Middle frontal gyrus (tissue), 1 donor: ENCODE measurements around the gene PRAMEF25.
"Not testable (repeated sequence)": the region's sequence is repeated elsewhere in the genome, so short reads cannot be mapped to it uniquely, and the experiment has no call there.

Experiments
- DNase-seq: peaks from one replicate; pipeline ENCODE4 v3.0.0-alpha.2; 2015; ENCODE audit warnings: low spot score; ENCODE audit errors: extremely low spot score

PRAMEF25 gene

DNA sequence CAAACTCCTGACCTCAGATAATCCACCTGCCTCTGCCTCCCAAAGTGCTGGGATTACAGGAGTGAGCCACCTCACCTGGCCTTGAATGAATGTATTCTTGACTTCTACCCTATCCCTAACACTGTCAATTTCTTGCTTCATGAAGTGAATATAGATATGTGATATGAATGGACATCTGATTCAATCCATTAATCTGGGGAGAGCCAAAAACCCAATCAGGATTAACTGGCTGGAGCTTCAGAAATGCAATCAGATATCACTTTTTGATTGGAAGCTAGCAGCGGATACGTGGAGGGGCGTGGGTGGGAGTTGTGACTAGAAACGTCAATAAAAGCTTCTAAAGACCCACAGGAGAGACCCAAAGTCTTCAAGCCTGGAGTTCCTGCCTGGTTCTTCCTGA, at the start of gene PRAMEF25:
PRAMEF25 (plus strand) TSS at position 301 of the 400 bp plus-strand sequence. CDS start 2,920 bp downstream, outside the sequence.
- not testable (repeated sequence) for DNase-seq

DNA sequence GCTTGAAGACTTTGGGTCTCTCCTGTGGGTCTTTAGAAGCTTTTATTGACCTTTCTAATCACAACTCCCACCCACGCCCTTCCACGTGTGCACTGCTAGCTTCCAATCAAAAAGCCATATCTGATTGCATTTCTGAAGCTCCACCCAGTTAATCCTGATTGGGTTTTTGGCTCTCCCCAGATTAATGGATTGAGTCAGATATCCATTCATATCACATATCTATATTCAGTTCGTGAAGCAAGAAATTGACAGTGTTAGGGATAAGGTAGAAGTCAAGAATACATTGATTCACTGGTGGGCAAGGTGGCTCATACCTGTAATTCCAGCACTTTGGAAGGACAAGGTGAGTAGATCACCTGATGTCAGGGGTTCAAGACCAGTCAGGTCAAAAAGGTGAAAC, 14.1 kb upstream of the PRAMEF25 start, which contains the start of gene PRAMEF27:
PRAMEF27 (minus strand) TSS at position 101 of the 400 bp plus-strand sequence. CDS start 2,916 bp downstream, outside the sequence.
- DNase-seq: not testable (repeated sequence)

DNA sequence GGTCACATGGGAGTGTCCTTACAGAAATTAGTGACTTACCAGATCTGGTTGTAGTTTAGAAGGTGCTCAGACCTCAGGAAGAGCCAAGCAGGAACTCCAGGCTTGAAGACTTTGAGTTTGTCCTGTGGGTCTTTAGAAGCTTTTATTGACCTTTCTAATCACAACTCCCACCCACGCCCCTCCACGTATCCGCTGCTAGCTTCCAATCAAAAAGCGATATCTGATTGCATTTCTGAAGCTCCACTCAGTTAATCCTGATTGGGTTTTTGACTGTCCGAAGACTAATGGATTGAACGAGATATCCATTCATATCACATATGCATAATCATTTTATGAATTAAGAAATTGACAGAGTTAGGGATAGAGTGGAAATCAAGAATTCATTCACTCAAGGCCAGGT, 46.2 kb downstream of the PRAMEF25 start, which contains the start of gene HNRNPCL2:
HNRNPCL2 (minus strand) TSS at position 101 of the 400 bp plus-strand sequence. CDS start 454 bp downstream, outside the sequence.
- not testable (repeated sequence) for DNase-seq
